Stimulated activated CD4-positive, alpha-beta T cell treated with anti-CD3 and anti-CD28 coated beads, Interleukin-2, amount 100 ng/mL, for 24 hours (primary cell): ENCODE data around the gene HOXD12.

Experiments used
- DNase-seq, 2 donors: peaks; one replicate each; pipeline ENCODE4 v3.0.0-alpha.2; 2020

The HOXD12 gene

GRCh38 chr2:176151442-176152287, 52.1 kb downstream of the HOXD12 start, which contains the start of gene HOXD4:
TSS of gene HOXD4 (plus strand) at chr2:176151550. CDS start at chr2:176151634, 84 bp downstream.
- no peak for DNase-seq
